ENCODE measurements around the gene C16orf74. TPM values are rescaled to one million over a fixed set of nuclear protein-coding genes. Genes with fewer than 3 reads are reported as not detected.

The C16orf74 gene
- total and polyA plus RNA-seq, 12 donors = 0.16 to 3.2 (median 0.46) TPM; not detected in 1

- H3K9me3 ChIP-seq (replicated peaks in 1 of 3) = no peaks in the 10 kb centered on the region
- intact Hi-C loops (cut with DNase I) = no loop called here
- H3K27me3 ChIP-seq = no peaks in the 10 kb centered on the region
- no peak for TF ChIP-seq CTCF (IDR thresholded peaks at IDR 0.05)
- TF ChIP-seq POLR2A (IDR thresholded peaks at IDR 0.05) = no peak
- H3K27ac ChIP-seq = no peak overlapping the region
- H3K36me3 ChIP-seq (replicated peaks in 1 of 2) = no peaks in the 10 kb centered on the region
- H3K4me3 ChIP-seq = no peak overlapping the region
- 81 to 100% (median 86%) methylated on average over 5 to 16 of the region's 16 CpGs for WGBS, 4 donors
- H3K4me1 ChIP-seq (replicated peaks in 1 of 2) = no peaks in the 10 kb centered on the region
- DNase-seq = no peak
Measured at GRCh38 chr16:85707528-85708095, 43.3 kb downstream of the C16orf74 start.

DNA sequence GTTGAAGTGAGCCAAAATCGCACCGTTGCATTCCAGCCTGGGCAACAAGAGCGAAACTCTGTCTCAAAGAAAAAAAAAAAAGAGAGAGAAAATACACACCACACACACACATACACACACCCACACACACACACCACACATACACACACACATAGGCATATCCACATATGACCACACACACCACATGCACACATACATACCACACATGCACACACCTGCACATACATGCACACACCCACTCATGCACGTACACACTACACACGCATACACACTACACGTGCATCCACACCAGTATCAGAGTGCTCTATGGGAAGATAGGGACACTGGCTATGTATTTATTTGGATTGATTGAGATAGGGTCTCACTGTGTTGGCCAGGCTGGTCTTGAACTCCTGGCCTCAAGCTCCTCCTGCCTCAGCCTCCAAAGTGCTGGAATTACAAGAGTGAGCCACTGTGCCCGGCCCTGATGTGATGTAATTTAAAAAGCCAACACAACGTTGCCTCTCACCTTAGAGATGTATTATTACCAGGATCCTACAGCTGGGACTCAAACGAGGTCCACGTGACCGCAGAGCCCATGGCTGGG lies 44.4 kb downstream of the C16orf74 start:
- no peaks in the 10 kb centered on the region for H3K9me3 ChIP-seq (replicated peaks in 1 of 3)
- intact Hi-C loops (cut with DNase I) = no loop called here
- no peak overlapping the region for H3K4me3 ChIP-seq
- H3K27me3 ChIP-seq = no peaks in the 10 kb centered on the region
- no peaks in the 10 kb centered on the region for H3K4me1 ChIP-seq (replicated peaks in 1 of 2)
- H3K27ac ChIP-seq = no peak overlapping the region
- WGBS, 4 donors = 82 to 93% (median 86%) methylated on average over 11 of the region's 11 CpGs
- no peak for DNase-seq
- H3K36me3 ChIP-seq (replicated peaks in 1 of 2) = no peaks in the 10 kb centered on the region
- TF ChIP-seq CTCF (IDR thresholded peaks at IDR 0.05) = no peak
- no peak for TF ChIP-seq POLR2A (IDR thresholded peaks at IDR 0.05)

DNA sequence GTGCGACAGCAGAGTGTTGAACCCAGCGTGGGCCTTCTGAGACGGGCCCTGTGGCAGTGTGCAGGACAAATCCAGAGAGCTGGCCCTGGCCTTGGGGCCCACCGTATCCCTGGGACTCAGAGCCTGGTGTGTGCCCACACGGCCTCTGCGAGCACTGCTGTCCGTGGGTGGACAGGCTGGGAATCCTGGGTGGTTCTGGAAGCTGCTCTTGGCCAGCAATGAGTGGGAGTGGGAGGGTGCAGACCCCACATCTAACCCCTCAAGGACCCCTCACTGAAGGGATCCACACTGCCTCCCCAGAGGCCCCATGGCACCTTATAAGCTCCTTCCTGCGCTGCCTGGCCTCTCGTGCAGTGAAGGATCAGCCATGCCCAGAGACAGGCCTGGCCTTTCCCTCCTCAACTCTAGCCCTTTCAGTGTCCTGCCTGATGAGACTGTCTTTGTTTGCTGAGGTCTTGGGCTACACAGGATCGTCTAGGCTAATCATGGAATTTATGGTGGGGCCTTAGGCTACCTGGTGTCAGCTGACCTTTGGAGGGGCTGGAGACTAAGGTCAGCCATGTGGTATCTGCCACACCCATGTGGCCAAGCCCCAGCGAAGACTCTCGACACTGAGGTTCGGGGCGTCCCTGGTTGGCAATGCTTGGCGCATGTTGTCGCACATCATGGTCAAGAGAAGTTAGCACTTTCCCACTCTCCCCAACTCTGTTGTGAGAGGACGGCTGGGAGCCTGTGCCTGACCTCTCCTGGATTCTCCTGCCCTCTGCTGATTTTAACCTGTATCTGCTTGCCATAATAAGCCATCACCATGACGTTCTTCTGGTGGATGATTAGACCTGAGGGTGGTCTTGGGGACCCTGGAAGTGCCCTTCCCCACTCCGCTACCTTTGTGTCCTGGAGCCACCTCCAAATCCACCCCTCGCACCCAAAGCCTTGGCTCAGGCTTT lies 45.7 kb downstream of the C16orf74 start:
- intact Hi-C loops (cut with DNase I) = no loop called here
- WGBS, 4 donors = 85 to 88% (median 87%) methylated on average over 16 to 20 of the region's 20 CpGs
- Histone ChIP-seq H3K27ac (no peak overlapping the region), H3K4me1 (replicated peaks in 1 of 2) (no peaks in the 10 kb centered on the region), H3K9me3 (replicated peaks in 1 of 3) (no peaks in the 10 kb centered on the region), H3K36me3 (replicated peaks in 1 of 2) (no peaks in the 10 kb centered on the region), H3K4me3 (no peak overlapping the region), H3K27me3 (no peaks in the 10 kb centered on the region)
- peak in 1 of 7 donors; percentile 9 for DNase-seq
- TF ChIP-seq POLR2A (IDR thresholded peaks at IDR 0.05) (no peak), CTCF (IDR thresholded peaks at IDR 0.05) (peak in 1 of 6 experiments; percentile 6)

DNA sequence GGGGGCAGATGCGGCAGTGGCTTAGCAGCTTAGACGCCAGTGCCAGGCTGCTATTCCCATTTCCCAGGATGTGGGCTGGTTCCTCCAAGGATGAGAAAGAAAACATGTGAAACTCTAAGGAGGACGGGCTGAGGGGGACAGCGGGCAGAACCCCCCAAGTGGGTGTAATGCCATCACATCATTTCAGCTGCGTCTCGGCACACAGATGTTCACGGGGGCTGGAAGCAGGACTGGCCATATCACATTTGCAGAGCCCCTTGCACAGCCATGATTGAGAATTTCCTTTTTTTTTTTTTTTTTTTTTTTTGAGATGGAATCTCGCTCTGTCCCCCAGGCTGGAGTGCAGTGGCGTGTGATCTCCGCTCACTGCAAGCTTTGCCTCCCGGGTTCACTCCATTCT lies 46.9 kb downstream of the C16orf74 start:
- H3K27me3 ChIP-seq = no peaks in the 10 kb centered on the region
- no peak overlapping the region for H3K4me3 ChIP-seq
- intact Hi-C loops (cut with DNase I) = no loop called here
- H3K27ac ChIP-seq = no peak overlapping the region
- H3K36me3 ChIP-seq (replicated peaks in 1 of 2) = no peaks in the 10 kb centered on the region
- TF ChIP-seq CTCF (IDR thresholded peaks at IDR 0.05) = no peak
- no peak for TF ChIP-seq POLR2A (IDR thresholded peaks at IDR 0.05)
- no peak for DNase-seq
- H3K9me3 ChIP-seq (replicated peaks in 1 of 3) = no peaks in the 10 kb centered on the region
- no peaks in the 10 kb centered on the region for H3K4me1 ChIP-seq (replicated peaks in 1 of 2)
- 87 to 92% (median 89%) methylated on average over 11 of the region's 11 CpGs for WGBS, 4 donors
